Measurements from ENCODE around the gene RUNX1.

DNA sequence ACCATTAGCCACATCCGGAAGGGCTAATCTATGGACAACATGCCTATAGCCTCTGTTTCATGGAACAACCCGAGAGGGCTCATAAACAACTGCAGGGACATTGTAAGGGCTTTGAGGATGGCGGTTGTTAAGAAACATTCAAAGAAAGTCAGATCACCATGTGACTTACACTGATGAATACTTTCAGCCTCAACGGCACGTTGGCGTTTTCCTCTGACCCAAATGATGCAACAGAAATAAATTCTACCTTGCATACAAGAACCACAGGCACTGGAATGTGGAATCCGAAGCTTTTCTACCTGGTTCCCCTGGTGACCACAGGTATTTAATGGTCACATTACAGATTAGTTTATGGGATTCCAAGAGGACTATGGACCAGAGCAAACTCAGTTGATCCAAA is 273.3 kb downstream of the RUNX1 start:
- TF ChIP-seq POLR2A (IDR thresholded peaks at IDR 0.05; ENCODE audit: low read length) (no peak), GATA1 (IDR thresholded peaks at IDR 0.05; ENCODE audit: low read depth, low read length) (no peak)

All from erythroblast (primary cell).